Head of caudate nucleus (tissue), 42 donors: ENCODE results near the gene PROZ.

ENCODE experiments used
- DNase-seq, 42 donors: peaks; one replicate each; pipeline versions ENCODE4 v3.0.0 to v3.0.0-alpha.2; 2020 to 2021; ENCODE audit warnings: mixed read lengths in 7 of 42
- intact Hi-C: fragments of 100-400 bp; cut with DNase I; formaldehyde crosslinking; loops from one replicate; pipeline ENCODE4 v1.15.0; 2022

Gene PROZ

GRCh38 chr13:113135281-113135760 lies 23.1 kb upstream of the PROZ start:
- intact Hi-C loops = no loop called here

GRCh38 chr13:113137691-113138298 lies 20.7 kb upstream of the PROZ start:
- intact Hi-C loops = no loop called here
- DNase-seq = peak in 2 of 42 donors; percentile 2 to 4

More at GRCh38 chr13:113135281-113135760, 23.1 kb upstream of the PROZ start:
- peak in 2 of 42 donors; percentile 11 to 13 for DNase-seq

GRCh38 chr13:113138792-113139551 lies 19.5 kb upstream of the PROZ start:
- intact Hi-C loops = no loop called here
- DNase-seq = peak in 8 of 42 donors; percentile 1 to 27 (median 6)

- no peak for DNase-seq
- intact Hi-C loops = no loop called here
These were observed 18.9 kb upstream of the PROZ start for GRCh38 chr13:113139577-113139976.

GRCh38 chr13:113140677-113141600 lies 17.5 kb upstream of the PROZ start:
- intact Hi-C loops = no loop called here
- peak in 8 of 42 donors; percentile 3 to 20 (median 8) for DNase-seq

GRCh38 chr13:113141601-113141970 lies 16.9 kb upstream of the PROZ start:
- DNase-seq = peak in 7 of 42 donors; percentile 5 to 41 (median 13)
- intact Hi-C loops = no loop called here

GRCh38 chr13:113142876-113143275 lies 15.6 kb upstream of the PROZ start:
- intact Hi-C loops = no loop called here
- DNase-seq = peak in 6 of 42 donors; percentile 2 to 32 (median 6)

GRCh38 chr13:113143466-113144254 lies 14.8 kb upstream of the PROZ start:
- DNase-seq = peak in 8 of 42 donors; percentile 6 to 40 (median 17)
- intact Hi-C loops = no loop called here

GRCh38 chr13:113144255-113144629 lies 14.2 kb upstream of the PROZ start:
- intact Hi-C loops = no loop called here
- peak in 6 of 42 donors; percentile 2 to 28 (median 18) for DNase-seq

- DNase-seq = peak in 5 of 42 donors; percentile 4 to 23 (median 13)
- intact Hi-C loops = no loop called here
These were observed 13.0 kb upstream of the PROZ start for GRCh38 chr13:113145496-113145895.

- intact Hi-C loops = no loop called here
- DNase-seq = peak in 5 of 42 donors; percentile 3 to 30 (median 16)
These were observed 12.4 kb upstream of the PROZ start for GRCh38 chr13:113145911-113146598.

- intact Hi-C loops = no loop called here
These were observed 11.7 kb upstream of the PROZ start for GRCh38 chr13:113146750-113147149.

GRCh38 chr13:113147206-113147605 lies 11.2 kb upstream of the PROZ start:
- DNase-seq = peak in 7 of 42 donors; percentile 2 to 25 (median 14)

More at GRCh38 chr13:113146750-113147149, 11.7 kb upstream of the PROZ start:
- DNase-seq = peak in 8 of 42 donors; percentile 3 to 27 (median 10)

GRCh38 chr13:113148407-113148806 lies 10.0 kb upstream of the PROZ start:
- DNase-seq = peak in 7 of 42 donors; percentile 6 to 34 (median 27)

More at GRCh38 chr13:113147206-113147605, 11.2 kb upstream of the PROZ start:
- intact Hi-C loops = no loop called here

GRCh38 chr13:113148940-113149503 lies 9.4 kb upstream of the PROZ start:
- intact Hi-C loops = no loop called here
- DNase-seq = peak in 5 of 42 donors; percentile 12 to 28 (median 27)

More at GRCh38 chr13:113148407-113148806, 10.0 kb upstream of the PROZ start:
- intact Hi-C loops = no loop called here

GRCh38 chr13:113149711-113150549 lies 8.5 kb upstream of the PROZ start:
- DNase-seq = peak in 4 of 42 donors; percentile 20 to 29 (median 25)
- intact Hi-C loops = loop anchor here (5.0 kb wide), 1 partner anchor 113 kb away; no protein-coding TSS in a partner anchor
